Muscle layer of duodenum (tissue), 2 donors: Measurements from ENCODE around the gene KCTD16.

Experiments used
- H3K27ac ChIP-seq: one replicate; pipeline ENCODE4 v1.7.0; 2013; ENCODE audit warnings: mild to moderate bottlenecking, low read length
- H3K27me3 ChIP-seq: one replicate; pipeline ENCODE4 v1.7.0; 2013; ENCODE audit warnings: low read depth, mild to moderate bottlenecking, control low read depth, low read length
- H3K36me3 ChIP-seq, 2 donors: one replicate each; pipeline ENCODE4 v1.7.0; 2013; ENCODE audit warnings: low read length in 2 of 2, control low read depth in 1 of 2, mild to moderate bottlenecking in 1 of 2; ENCODE audit not compliant: insufficient read depth in 2 of 2, control insufficient read depth in 1 of 2
- H3K4me1 ChIP-seq, 2 donors: one replicate each; pipeline ENCODE4 v1.7.0; 2013; ENCODE audit warnings: low read length in 2 of 2, mild to moderate bottlenecking in 2 of 2, control low read depth in 1 of 2, moderate library complexity in 1 of 2; ENCODE audit not compliant: insufficient read depth in 2 of 2, control insufficient read depth in 1 of 2
- H3K4me3 ChIP-seq, 2 donors: one replicate each; pipeline ENCODE4 v1.7.0; 2013; ENCODE audit warnings: low read length in 2 of 2, low read depth in 1 of 2, mild to moderate bottlenecking in 1 of 2
- H3K9me3 ChIP-seq, 2 donors: one replicate each; pipeline ENCODE4 v1.7.0; 2013; ENCODE audit warnings: low read length in 2 of 2, control low read depth in 1 of 2, mild to moderate bottlenecking in 1 of 2; ENCODE audit not compliant: control insufficient read depth in 1 of 2
- donor health status: healthy.

The KCTD16 gene

GRCh38 chr5:144504929-144505577, 334.4 kb downstream of the KCTD16 start:
- no peaks in the 10 kb centered on the region for H3K27me3 ChIP-seq
- no peak overlapping the region for H3K27ac ChIP-seq
- no peaks in the 10 kb centered on the region for H3K36me3 ChIP-seq
- peaks cover 0 to 3% of the 10 kb centered on the region in 2 donors for H3K9me3 ChIP-seq
- H3K4me3 ChIP-seq = no peak overlapping the region
- no peaks in the 10 kb centered on the region for H3K4me1 ChIP-seq

GRCh38 chr5:144510845-144511579, 340.3 kb downstream of the KCTD16 start:
- Histone ChIP-seq H3K4me1 (no peaks in the 10 kb centered on the region), H3K27me3 (no peaks in the 10 kb centered on the region), H3K9me3 (peaks cover 0 to under 1% of the 10 kb centered on the region in 2 donors), H3K27ac (no peak overlapping the region), H3K4me3 (no peak overlapping the region), H3K36me3 (no peaks in the 10 kb centered on the region)

GRCh38 chr5:144511580-144512072, 341.0 kb downstream of the KCTD16 start:
- H3K9me3 ChIP-seq = no peaks in the 10 kb centered on the region
- H3K36me3 ChIP-seq = no peaks in the 10 kb centered on the region
- no peaks in the 10 kb centered on the region for H3K27me3 ChIP-seq
- H3K27ac ChIP-seq = no peak overlapping the region
- H3K4me3 ChIP-seq = no peak overlapping the region
- no peaks in the 10 kb centered on the region for H3K4me1 ChIP-seq

- Histone ChIP-seq H3K27ac (no peak overlapping the region), H3K4me3 (no peak overlapping the region), H3K4me1 (no peaks in the 10 kb centered on the region), H3K9me3 (no peaks in the 10 kb centered on the region), H3K27me3 (no peaks in the 10 kb centered on the region), H3K36me3 (no peaks in the 10 kb centered on the region)
Measured at GRCh38 chr5:144522698-144523097, 352.0 kb downstream of the KCTD16 start.

GRCh38 chr5:144525000-144525399, 354.3 kb downstream of the KCTD16 start:
- Histone ChIP-seq H3K9me3 (peaks cover 0 to 3% of the 10 kb centered on the region in 2 donors), H3K4me1 (no peaks in the 10 kb centered on the region), H3K27ac (no peak overlapping the region), H3K4me3 (no peak overlapping the region), H3K36me3 (no peaks in the 10 kb centered on the region), H3K27me3 (no peaks in the 10 kb centered on the region)

- Histone ChIP-seq H3K36me3 (no peaks in the 10 kb centered on the region), H3K27ac (no peak overlapping the region)
Measured at GRCh38 chr5:144531188-144531587, 360.5 kb downstream of the KCTD16 start.

More at GRCh38 chr5:144531188-144531587, 360.5 kb downstream of the KCTD16 start:
- no peaks in the 10 kb centered on the region for H3K27me3 ChIP-seq
- no peak overlapping the region for H3K4me3 ChIP-seq
- H3K9me3 ChIP-seq = peaks cover 3 to 5% of the 10 kb centered on the region in 2 donors
- H3K4me1 ChIP-seq = no peaks in the 10 kb centered on the region
